CD4-positive, alpha-beta memory T cell (primary cell): ENCODE data around the gene PAM16. TPM values are rescaled to one million over a fixed set of nuclear protein-coding genes. Genes with fewer than 3 reads are reported as not detected.
"Not testable (repeated sequence)": the region's sequence is repeated elsewhere in the genome, so short reads cannot be mapped to it uniquely, and the experiment has no call there.

Source experiments
- CTCF ChIA-PET: fragments of 350-600 bp; sonication (Branson Sonifier 250); formaldehyde crosslinking; loops from one replicate; lab custom pipeline; 2021; ENCODE audit warnings: inconsistent platforms; ENCODE audit not compliant: partially characterized antibody; lab: Charles Lee
- POLR2A ChIA-PET: fragments of 350-600 bp; sonication (Branson Sonifier 250); formaldehyde crosslinking; loops from one replicate; lab custom pipeline; 2021; ENCODE audit not compliant: partially characterized antibody; lab: Charles Lee
- DNase-seq, 5 donors: peaks; one replicate each; pipeline versions ENCODE4 v3.0.0 to v3.0.0-alpha.2; 2020 to 2022; ENCODE audit warnings: mixed read lengths in 1 of 5
- H3K27ac ChIP-seq: one replicate; pipeline ENCODE4 v1.7.0; 2013; ENCODE audit warnings: low read depth, low read length
- H3K27me3 ChIP-seq: 2 replicates; pipeline ENCODE4 v1.7.0; 2013; ENCODE audit warnings: mild to moderate bottlenecking, low read length, moderate library complexity; ENCODE audit not compliant: insufficient read depth
- H3K36me3 ChIP-seq: 2 replicates; pipeline ENCODE4 v1.7.0; 2013; ENCODE audit warnings: mild to moderate bottlenecking, low read length, moderate library complexity; ENCODE audit not compliant: insufficient read depth
- H3K4me1 ChIP-seq: 2 replicates; pipeline ENCODE4 v1.7.0; 2013; ENCODE audit warnings: mild to moderate bottlenecking, low read length, moderate library complexity; ENCODE audit not compliant: insufficient read depth
- H3K4me3 ChIP-seq, 2 donors: one replicate each; pipeline ENCODE4 v1.7.0; 2013; ENCODE audit warnings: low read length in 2 of 2, mild to moderate bottlenecking in 1 of 2
- H3K9me3 ChIP-seq, 2 donors: one replicate each; pipeline ENCODE4 v1.7.0; 2013; ENCODE audit warnings: low read length in 2 of 2, control low read depth in 1 of 2; ENCODE audit not compliant: control insufficient read depth in 1 of 2
- H3K27ac Mint-ChIP-seq, 7 donors: one replicate each; pipeline ENCODE4 v1.8.0; 2020 to 2021; ENCODE audit warnings: mixed read lengths in 7 of 7, mild to moderate bottlenecking in 6 of 7, inconsistent platforms in 3 of 7, moderate library complexity in 3 of 7
- H3K27me3 Mint-ChIP-seq, 2 donors: one replicate each; pipeline ENCODE4 v1.8.0; 2020 to 2021; ENCODE audit warnings: mixed read lengths in 2 of 2
- H3K36me3 Mint-ChIP-seq, 2 donors: one replicate each; pipeline ENCODE4 v1.8.0; 2020 to 2021; ENCODE audit warnings: mixed read lengths in 2 of 2, inconsistent platforms in 1 of 2, mild to moderate bottlenecking in 1 of 2
- H3K4me1 Mint-ChIP-seq, 4 donors: one replicate each; pipeline ENCODE4 v1.8.0; 2020 to 2021; ENCODE audit warnings: mixed read lengths in 4 of 4, mild to moderate bottlenecking in 1 of 4
- H3K4me3 Mint-ChIP-seq, 8 donors: one replicate each; pipeline ENCODE4 v1.8.0; 2020 to 2021; ENCODE audit warnings: mixed read lengths in 8 of 8, mild to moderate bottlenecking in 7 of 8, moderate library complexity in 6 of 8, inconsistent platforms in 3 of 8
- H3K9me3 Mint-ChIP-seq, 8 donors: one replicate each; pipeline ENCODE4 v1.8.0; 2020 to 2021; ENCODE audit warnings: mixed read lengths in 8 of 8, mild to moderate bottlenecking in 5 of 8, inconsistent platforms in 3 of 8, moderate library complexity in 1 of 8
- intact Hi-C: fragments of 100-400 bp; cut with micrococcal nuclease; formaldehyde crosslinking; loops from one replicate; pipeline ENCODE4 v1.15.1; 2023
- polyA plus RNA-seq, 2 donors: library from polyadenylated mRNA; unstranded; fragments of 300-500 nt; fragmentation: Illumina TruSeq; gene quantifications; one replicate each; pipeline ENCODE4 v1.2.3, GENCODE V29; 2021
- total RNA-seq, 2 experiments: library from RNA; stranded (reverse); gene quantifications; one replicate each; pipeline ENCODE4 v1.2.3, GENCODE V29; 2021

The PAM16 gene
- 10 to 100 TPM; 38.6 to 54.8 TPM for total RNA-seq
- polyA plus RNA-seq, result 10 to 100 TPM; 34.6 to 34.8 TPM

- peaks cover 27% of the 10 kb centered on the region for H3K4me1 ChIP-seq
- DNase-seq, result peak; percentile 95 to 99 (median 97)
- peak within 1 kb of the TSS; percentile 92 to 97 (median 94) for H3K27ac Mint-ChIP-seq
- peak within 1 kb of the TSS; percentile 73 to 92 for H3K4me3 ChIP-seq
- peak within 1 kb of the TSS; percentile 91 to 97 (median 94) for H3K4me3 Mint-ChIP-seq
- H3K27ac ChIP-seq, result peak within 1 kb of the TSS; percentile 79
- POLR2A ChIA-PET, result interaction anchor here (0.7 to 4.1 kb wide), 14 partner anchors 10 to 125 kb away, joined by 3 to 20 read pairs (median 3); partner anchors contain the start of genes CORO7, HMOX2 and TFAP4
- H3K27me3 ChIP-seq, result no peaks in the 10 kb centered on the region
- intact Hi-C loops, result loop anchor here (1.0 to 5.0 kb wide), 7 partner anchors 44 to 606 kb away; partner anchors contain the start of genes DNAJA3, NUDT16L1, SEC14L5 and TFAP4
- H3K36me3 Mint-ChIP-seq, result peaks cover 7 to 32% of the 10 kb centered on the region in 2 donors
- H3K9me3 Mint-ChIP-seq, result peaks cover 0 to 4% (median 0%) of the 10 kb centered on the region in 8 donors
- H3K36me3 ChIP-seq, result peaks cover 11% of the 10 kb centered on the region
- CTCF ChIA-PET, result interaction anchor here (0.8 to 2.2 kb wide), 3 partner anchors 8 to 62 kb away, joined by 3 to 10 read pairs (median 7); no protein-coding TSS in a partner anchor
- H3K4me1 Mint-ChIP-seq, result peaks cover 16 to 43% (median 24%) of the 10 kb centered on the region in 4 donors
- no peaks in the 10 kb centered on the region for H3K9me3 ChIP-seq
- no peaks in the 10 kb centered on the region for H3K27me3 Mint-ChIP-seq
These were observed at the start of gene PAM16 for GRCh38 chr16:4350787-4351659. Gene PAM16 (minus strand): TSS chr16:4351321. CDS start chr16:4351234, 87 bp downstream.

DNA sequence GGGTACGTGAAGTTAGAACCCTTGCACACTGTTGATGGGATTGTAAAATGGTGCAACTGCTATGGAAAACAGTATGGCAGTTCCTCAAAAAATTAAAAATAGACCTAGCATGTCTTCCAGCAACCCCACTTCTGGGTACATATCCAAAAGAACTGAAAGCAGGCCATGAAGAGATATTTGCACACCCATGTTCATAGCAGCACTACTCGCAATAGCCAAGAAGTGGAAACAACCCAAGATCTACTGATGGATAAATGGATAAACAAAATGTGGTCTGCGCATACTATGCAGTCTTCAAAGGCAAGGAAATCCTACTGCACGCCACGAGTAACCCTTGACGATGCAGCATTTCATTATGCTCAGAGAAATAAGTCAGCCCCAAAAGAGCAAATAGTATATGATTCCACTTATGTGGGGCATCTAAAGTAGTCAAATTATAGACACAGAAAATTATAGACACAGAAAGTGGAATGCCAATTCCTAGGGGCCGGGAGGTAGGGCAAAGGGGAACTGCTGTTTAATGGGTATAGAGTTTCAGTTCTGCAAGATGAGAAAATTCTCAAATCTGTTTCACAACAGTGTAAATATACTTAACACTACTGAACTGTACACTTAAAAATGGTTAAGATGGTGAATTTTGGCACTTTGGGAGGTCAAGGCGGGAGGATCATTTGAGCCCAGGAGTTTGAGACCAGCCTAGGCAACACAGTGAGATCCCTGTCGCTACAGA is 48.0 kb upstream of the PAM16 start:
- CTCF ChIA-PET, result interaction anchor here (1.8 to 2.3 kb wide), 2 partner anchors 17 to 40 kb away, joined by 5 to 10 read pairs; partner anchors contain the start of gene CORO7
- no peaks in the 10 kb centered on the region for H3K4me1 ChIP-seq
- H3K27ac Mint-ChIP-seq, result peak overlapping the region in 5 of 7 donors; percentile 37 to 87 (median 57)
- H3K4me3 ChIP-seq, result no peak overlapping the region
- POLR2A ChIA-PET, result interaction anchor here (0.6 to 0.7 kb wide), 2 partner anchors 37 to 60 kb away, joined by 3 read pairs; no protein-coding TSS in a partner anchor
- intact Hi-C loops, result no loop called here
- peak overlapping the region in 1 of 8 donors; percentile 17 for H3K4me3 Mint-ChIP-seq
- no peak for DNase-seq
- peaks cover 67% of the 10 kb centered on the region for H3K36me3 ChIP-seq
- H3K27me3 Mint-ChIP-seq, result no peaks in the 10 kb centered on the region
- no peaks in the 10 kb centered on the region for H3K9me3 ChIP-seq
- H3K27ac ChIP-seq, result no peak overlapping the region
- H3K36me3 Mint-ChIP-seq, result peaks cover 28 to 73% of the 10 kb centered on the region in 2 donors
- no peaks in the 10 kb centered on the region for H3K27me3 ChIP-seq
- H3K4me1 Mint-ChIP-seq, result peaks cover 13 to 34% (median 21%) of the 10 kb centered on the region in 4 donors
- H3K9me3 Mint-ChIP-seq, result peaks cover 0 to 13% (median 0%) of the 10 kb centered on the region in 8 donors

- peak overlapping the region in 6 of 7 donors; percentile 30 to 93 (median 86) for H3K27ac Mint-ChIP-seq
- POLR2A ChIA-PET, result interaction anchor here (0.9 to 1.7 kb wide), 2 partner anchors 20 to 22 kb away, joined by 3 to 4 read pairs; partner anchors contain the start of gene CORO7
These were observed 44.1 kb upstream of the PAM16 start for GRCh38 chr16:4395055-4395726.

GRCh38 chr16:4393850-4394249 is 42.7 kb upstream of the PAM16 start:
- H3K27me3 Mint-ChIP-seq, H3K4me3 ChIP-seq, intact Hi-C loops, H3K27ac ChIP-seq, H3K9me3 Mint-ChIP-seq, H3K9me3 ChIP-seq, H3K4me1 ChIP-seq, DNase-seq, H3K4me3 Mint-ChIP-seq, H3K27me3 ChIP-seq: not testable (repeated sequence)
- peaks cover 15 to 66% of the 10 kb centered on the region in 2 donors for H3K36me3 Mint-ChIP-seq
- ChIA-PET CTCF (interaction anchor here (0.7 to 4.4 kb wide), 3 partner anchors 8 to 104 kb away, joined by 3 to 16 read pairs (median 3); no protein-coding TSS in a partner anchor), POLR2A (interaction anchor here (1.3 to 1.6 kb wide), 2 partner anchors 16 to 140 kb away, joined by 3 read pairs; no protein-coding TSS in a partner anchor)
- H3K4me1 Mint-ChIP-seq, result peaks cover 4 to 11% (median 5%) of the 10 kb centered on the region in 4 donors
- H3K36me3 ChIP-seq, result peaks cover 64% of the 10 kb centered on the region
- peak overlapping the region in 1 of 7 donors; percentile 93 for H3K27ac Mint-ChIP-seq

More at GRCh38 chr16:4395055-4395726, 44.1 kb upstream of the PAM16 start:
- CTCF ChIA-PET, result no interaction called here
- Histone ChIP-seq H3K27me3 (no peaks in the 10 kb centered on the region), H3K4me3 (no peak overlapping the region), H3K27ac (no peak overlapping the region), H3K9me3 (no peaks in the 10 kb centered on the region), H3K4me1 (no peaks in the 10 kb centered on the region), H3K36me3 (peaks cover 62% of the 10 kb centered on the region)
- Mint-ChIP-seq H3K9me3 (peaks cover 0 to 8% (median 0%) of the 10 kb centered on the region in 8 donors), H3K27me3 (no peaks in the 10 kb centered on the region), H3K36me3 (peaks cover 14 to 70% of the 10 kb centered on the region in 2 donors), H3K4me1 (peaks cover 9 to 22% (median 13%) of the 10 kb centered on the region in 4 donors), H3K4me3 (peak overlapping the region in 4 of 8 donors; percentile 35 to 69 (median 48))
- intact Hi-C loops, result no loop called here
- no peak for DNase-seq

GRCh38 chr16:4393240-4393600 is 42.1 kb upstream of the PAM16 start:
- POLR2A ChIA-PET, result interaction anchor here (1.6 kb wide), 1 partner anchor 140 kb away, joined by 3 read pairs; no protein-coding TSS in a partner anchor
- H3K27me3 Mint-ChIP-seq, result no peaks in the 10 kb centered on the region

More at GRCh38 chr16:4393240-4393600, 42.1 kb upstream of the PAM16 start:
- Mint-ChIP-seq H3K4me1 (peaks cover 4 to 11% (median 5%) of the 10 kb centered on the region in 4 donors), H3K36me3 (peaks cover 15 to 67% of the 10 kb centered on the region in 2 donors), H3K9me3 (peaks cover 0 to 6% (median 0%) of the 10 kb centered on the region in 8 donors), H3K27ac (peak overlapping the region in 1 of 7 donors; percentile 93), H3K4me3 (no peak overlapping the region)
- Histone ChIP-seq H3K27me3 (no peaks in the 10 kb centered on the region), H3K4me3 (no peak overlapping the region), H3K36me3 (peaks cover 67% of the 10 kb centered on the region), H3K27ac (no peak overlapping the region), H3K9me3 (no peaks in the 10 kb centered on the region), H3K4me1 (no peaks in the 10 kb centered on the region)
- no peak for DNase-seq
- CTCF ChIA-PET, result interaction anchor here (1.1 to 4.4 kb wide), 2 partner anchors 9 to 103 kb away, joined by 3 to 16 read pairs; no protein-coding TSS in a partner anchor
- intact Hi-C loops, result no loop called here
